ENCODE measurements around the gene SNX24. TPM values are rescaled to one million over a fixed set of nuclear protein-coding genes. Genes with fewer than 3 reads are reported as not detected.

SNX24 gene
- total RNA-seq, 1 experiment from 2014 or later, result 13.9 TPM

- peaks cover 7% of the 10 kb centered on the region for H3K4me1 ChIP-seq (ENCODE audit: insufficient read depth, low read length)
- H3K27me3 Mint-ChIP-seq (ENCODE audit: low read depth), result peaks cover 16% of the 10 kb centered on the region
Observed at GRCh38 chr5:122844136-122844909, 1.1 kb upstream of the SNX24 start.

More at GRCh38 chr5:122844136-122844909, 1.1 kb upstream of the SNX24 start:
- Histone ChIP-seq H2BK5ac (ENCODE audit: insufficient read length, low read length) (no peak overlapping the region), H2AK5ac (ENCODE audit: insufficient read length, low read length) (no peak overlapping the region), H3K9me3 (ENCODE audit: control insufficient read depth, low read depth, low read length) (no peaks in the 10 kb centered on the region), H3K56ac (ENCODE audit: insufficient read length, low read depth, low read length) (no peak overlapping the region), H3T11ph (ENCODE audit: low read length) (no peak overlapping the region), H4K5ac (ENCODE audit: insufficient read length, low read depth, low read length) (no peak overlapping the region), H3K14ac (ENCODE audit: insufficient read depth, low read length) (peak overlapping the region; percentile 26; the same call in 1 of the 2 replicates), H3K4me2 (ENCODE audit: insufficient read depth, insufficient read length, low read length) (peak overlapping the region; percentile 68), H2BK15ac (ENCODE audit: low read depth, low read length) (no peak overlapping the region), H3K4ac (ENCODE audit: low read depth, low read length) (no peak overlapping the region), H3K79me2 (ENCODE audit: insufficient read depth, low read length) (no peaks in the 10 kb centered on the region), H4K20me1 (ENCODE audit: control insufficient read depth, insufficient read depth, insufficient read length) (no peaks in the 10 kb centered on the region), H4K8ac (replicated peaks; ENCODE audit: insufficient read length, low read depth, low read length) (no peak overlapping the region), H3K79me1 (ENCODE audit: insufficient read depth, low read depth, low read length, poor library complexity, severe bottlenecking) (no peaks in the 10 kb centered on the region), H4K91ac (ENCODE audit: insufficient read length, low read depth, low read length) (no peak overlapping the region), H3K23me2 (ENCODE audit: insufficient read length, low read depth, low read length, poor library complexity, severe bottlenecking) (peaks cover 10% of the 10 kb centered on the region), H3K23ac (ENCODE audit: insufficient read length, low read depth, low read length) (no peak overlapping the region), H3K27ac (ENCODE audit: insufficient read length, low read depth, low read length) (no peak overlapping the region), H2BK120ac (ENCODE audit: low read depth, low read length, poor library complexity, severe bottlenecking) (no peak overlapping the region), H3K27me3 (ENCODE audit: insufficient read depth, low read length) (no peaks in the 10 kb centered on the region), H2BK12ac (ENCODE audit: insufficient read length, low read depth, low read length) (no peak overlapping the region), H2AFZ (ENCODE audit: low read length) (peak overlapping the region; percentile 9), H2BK20ac (ENCODE audit: low read depth, low read length, poor library complexity, severe bottlenecking) (no peak overlapping the region), H3K18ac (ENCODE audit: insufficient read length, low read depth, low read length) (peak overlapping the region; percentile 21), H3K9ac (ENCODE audit: extremely low read depth, insufficient read length, low read length) (peak overlapping the region; percentile 65)
- DNase-seq, result no peak
- H3K36me3 Mint-ChIP-seq (ENCODE audit: insufficient read depth in 1 of 3, low read depth in 3 of 3), result no peaks in the 10 kb centered on the region
- H3K9me3 Mint-ChIP-seq, result peaks cover 0 to 3% of the 10 kb centered on the region in 2 experiments; a peak in 2 of 5 replicates
- peak overlapping the region; percentile 63 to 93 (median 69); a peak in 2 of 7 replicates for H3K27ac Mint-ChIP-seq
- peak overlapping the region; percentile 74 to 88 for H3K4me3 Mint-ChIP-seq
- no CpG with 5 or more reads among the region's 22 CpGs for WGBS (ENCODE audit: extremely low coverage, insufficient read length, low lambda C conversion rate)
- TF ChIP-seq CTCF (conservative IDR thresholded peaks at IDR 0.05), result no peak
- H3K4me1 Mint-ChIP-seq, result peaks cover 26 to 27% of the 10 kb centered on the region in 2 experiments
